CD4-positive, alpha-beta T cell treated with Interleukin-2 at 100 ng/mL for 4 hours (primary cell): Measurements from ENCODE around the gene NR4A1.

ENCODE experiments used
- DNase-seq: peaks from one replicate; pipeline ENCODE4 v3.0.0-alpha.2; 2020; ENCODE audit warnings: low spot score

Gene NR4A1

DNA sequence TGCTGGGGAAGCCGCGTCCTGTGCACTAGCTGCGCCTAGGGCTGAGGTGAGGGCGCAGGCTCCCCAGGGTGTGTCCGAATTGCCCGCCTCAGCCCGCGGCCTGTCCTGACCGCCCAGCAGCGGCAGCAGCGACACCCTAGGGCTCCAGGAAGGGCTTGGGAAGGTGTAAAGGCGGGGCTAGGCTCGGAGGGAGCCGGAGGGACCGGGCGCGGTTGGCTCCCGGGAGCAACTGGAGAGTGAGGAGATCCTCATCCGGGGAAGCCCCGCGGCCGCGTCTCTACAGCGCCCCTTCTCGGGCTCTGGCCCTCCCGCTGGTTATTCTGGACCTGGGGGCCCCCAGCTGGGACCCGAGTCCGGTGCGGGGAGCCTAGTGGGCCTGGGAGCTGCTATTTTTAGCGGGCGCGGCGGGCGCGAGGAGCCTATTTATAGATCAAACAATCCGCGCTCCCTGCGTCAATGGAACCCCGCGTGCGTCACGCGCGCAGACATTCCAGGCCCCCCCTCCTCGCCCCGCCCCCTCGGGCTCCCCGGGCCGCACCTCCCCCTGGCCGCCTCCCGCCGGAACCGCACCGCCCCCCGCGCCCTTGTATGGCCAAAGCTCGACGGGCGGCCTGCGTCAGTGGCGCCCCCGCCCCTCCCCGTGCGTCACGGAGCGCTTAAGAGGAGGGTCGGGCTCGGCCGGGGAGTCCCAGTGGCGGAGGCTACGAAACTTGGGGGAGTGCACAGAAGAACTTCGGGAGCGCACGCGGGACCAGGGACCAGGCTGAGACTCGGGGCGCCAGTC lies at the start of gene NR4A1:
Gene NR4A1 (plus strand): TSS at position 685 of the 784 bp plus-strand sequence. CDS start 2,887 bp downstream, outside the sequence.
- DNase-seq: peak; percentile 97

GRCh38 chr12:52003016-52003550 lies 48.2 kb upstream of the NR4A1 start:
- DNase-seq: no peak

- DNase-seq: no peak
Measured at GRCh38 chr12:52003591-52003990, 47.7 kb upstream of the NR4A1 start.

DNA sequence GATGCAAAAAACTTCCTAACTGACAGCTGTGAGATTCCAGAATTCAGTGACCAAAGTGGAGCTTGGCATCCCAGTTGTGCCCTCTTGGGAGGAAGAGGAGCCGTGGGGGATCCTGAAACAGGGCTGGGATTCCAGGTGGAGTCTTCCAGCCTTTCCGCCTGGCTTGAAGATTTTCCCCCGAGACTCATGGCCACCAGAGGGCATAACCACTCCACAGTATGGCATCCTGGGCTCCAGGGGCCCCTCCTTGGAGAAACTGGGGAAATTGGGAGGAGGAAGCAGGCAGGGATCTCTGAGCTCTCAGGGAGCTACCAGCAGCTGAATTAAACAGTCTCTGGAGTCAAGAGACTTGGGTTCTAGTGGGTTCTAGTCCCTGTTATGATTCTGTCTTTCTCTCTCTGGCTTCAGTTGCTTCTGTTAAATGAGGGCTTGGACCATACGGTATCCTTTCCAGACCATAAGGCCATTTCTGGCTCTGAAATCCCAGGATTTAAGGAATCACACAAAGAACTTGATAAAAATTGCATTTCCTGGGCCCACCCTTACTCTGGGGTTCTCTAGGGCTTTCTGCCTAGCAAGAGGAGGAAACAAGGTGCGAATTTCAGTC lies 47.1 kb upstream of the NR4A1 start:
- peak; percentile 11 for DNase-seq

- no peak for DNase-seq
Measured at GRCh38 chr12:52005218-52005902, 45.9 kb upstream of the NR4A1 start.

GRCh38 chr12:52005903-52006703 lies 45.1 kb upstream of the NR4A1 start:
- DNase-seq: peak; percentile 14

DNA sequence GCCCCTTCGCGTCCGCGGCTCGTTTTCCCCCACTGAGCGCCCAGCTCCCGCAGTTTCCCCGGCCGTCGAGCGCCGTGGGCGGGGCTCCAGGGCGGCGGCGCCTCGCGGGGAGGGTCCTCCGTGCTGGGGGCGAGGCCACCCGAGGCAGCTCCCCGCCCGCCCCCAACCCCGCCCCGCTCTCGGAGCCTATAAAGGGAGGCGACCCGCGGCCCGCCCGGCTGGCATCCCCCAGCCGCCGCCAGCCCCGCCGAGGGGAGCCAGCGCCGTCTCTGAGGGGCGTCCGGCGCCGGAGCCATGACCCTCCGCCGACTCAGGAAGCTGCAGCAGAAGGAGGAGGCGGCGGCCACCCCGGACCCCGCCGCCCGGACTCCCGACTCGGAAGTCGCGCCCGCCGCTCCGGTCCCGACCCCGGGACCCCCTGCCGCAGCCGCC lies 44.5 kb upstream of the NR4A1 start, which contains the start of gene TAMALIN:
Gene TAMALIN (plus strand): TSS at position 221 of the 432 bp plus-strand sequence. CDS start 74 bp downstream, at position 295.
- peak; percentile 82 for DNase-seq

DNA sequence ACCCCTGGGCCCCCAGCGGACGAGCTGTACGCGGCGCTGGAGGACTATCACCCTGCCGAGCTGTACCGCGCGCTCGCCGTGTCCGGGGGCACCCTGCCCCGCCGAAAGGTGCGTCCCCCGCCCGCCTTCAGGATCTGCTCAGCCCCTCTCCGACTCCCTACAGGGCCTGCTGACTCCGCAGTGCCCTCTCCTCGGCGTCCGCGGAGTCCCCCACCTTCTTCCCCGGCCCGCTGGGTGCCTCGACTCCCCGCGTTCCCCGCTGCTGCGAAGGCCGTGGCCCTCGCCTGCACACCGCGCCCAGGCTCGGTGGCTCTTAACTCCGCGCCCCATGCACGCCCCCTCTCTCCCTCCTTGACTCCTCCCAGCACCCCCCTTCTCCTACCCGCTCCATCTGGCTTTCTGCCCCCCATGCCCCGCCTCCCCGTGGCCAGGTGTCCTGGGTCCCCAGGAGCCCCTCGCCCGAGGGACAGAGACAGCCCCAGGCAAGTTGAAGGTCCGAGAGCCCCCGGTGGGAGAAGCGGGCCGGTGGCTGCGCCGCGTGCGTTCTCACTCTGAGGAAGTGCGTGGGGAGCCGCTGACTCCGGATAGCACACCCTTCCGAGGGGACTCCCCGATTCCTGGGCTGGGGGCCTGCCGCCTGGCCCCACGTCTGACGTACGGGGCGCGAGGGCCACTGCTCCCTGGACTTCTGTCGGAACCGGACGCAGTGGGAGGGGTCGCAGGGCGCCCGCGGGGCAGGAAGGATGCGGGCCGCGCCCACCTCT lies 43.9 kb upstream of the NR4A1 start:
- DNase-seq: peak; percentile 39

- DNase-seq: no peak
Measured at GRCh38 chr12:52007982-52008510, 43.2 kb upstream of the NR4A1 start.

DNA sequence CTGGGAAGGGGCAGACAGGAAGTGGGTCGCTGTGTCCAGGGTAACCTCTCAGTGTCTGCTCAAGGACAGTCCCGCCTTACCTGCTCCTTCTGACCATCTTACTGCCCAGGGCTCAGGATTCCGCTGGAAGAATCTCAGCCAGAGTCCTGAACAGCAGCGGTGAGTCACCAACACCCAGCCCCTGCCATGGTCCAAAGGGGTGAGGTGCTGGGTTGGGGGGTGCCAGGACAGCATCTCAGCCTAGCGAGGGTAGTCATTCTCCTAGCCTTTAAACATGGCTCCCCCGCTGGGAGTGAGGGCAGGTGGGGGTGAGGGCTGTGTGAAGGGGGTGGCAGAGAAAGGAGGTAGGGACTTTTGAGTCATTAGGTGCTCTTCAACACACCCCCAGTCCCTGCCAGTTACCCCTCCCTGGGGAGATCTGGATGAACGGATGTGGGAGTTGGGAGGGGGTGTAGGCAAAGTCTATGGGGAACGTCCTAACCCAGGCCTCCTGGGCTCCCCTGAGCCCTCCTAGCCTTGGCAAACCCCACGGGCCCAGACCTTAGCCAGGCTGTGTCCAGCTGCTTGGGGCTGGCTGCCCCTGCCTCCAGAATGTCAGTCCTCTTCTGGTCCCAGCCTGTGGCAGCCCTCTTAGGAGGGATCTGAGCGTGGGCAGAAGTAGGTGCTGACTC lies 42.0 kb upstream of the NR4A1 start:
- no peak for DNase-seq

GRCh38 chr12:52010152-52010622 lies 41.1 kb upstream of the NR4A1 start:
- no peak for DNase-seq

DNA sequence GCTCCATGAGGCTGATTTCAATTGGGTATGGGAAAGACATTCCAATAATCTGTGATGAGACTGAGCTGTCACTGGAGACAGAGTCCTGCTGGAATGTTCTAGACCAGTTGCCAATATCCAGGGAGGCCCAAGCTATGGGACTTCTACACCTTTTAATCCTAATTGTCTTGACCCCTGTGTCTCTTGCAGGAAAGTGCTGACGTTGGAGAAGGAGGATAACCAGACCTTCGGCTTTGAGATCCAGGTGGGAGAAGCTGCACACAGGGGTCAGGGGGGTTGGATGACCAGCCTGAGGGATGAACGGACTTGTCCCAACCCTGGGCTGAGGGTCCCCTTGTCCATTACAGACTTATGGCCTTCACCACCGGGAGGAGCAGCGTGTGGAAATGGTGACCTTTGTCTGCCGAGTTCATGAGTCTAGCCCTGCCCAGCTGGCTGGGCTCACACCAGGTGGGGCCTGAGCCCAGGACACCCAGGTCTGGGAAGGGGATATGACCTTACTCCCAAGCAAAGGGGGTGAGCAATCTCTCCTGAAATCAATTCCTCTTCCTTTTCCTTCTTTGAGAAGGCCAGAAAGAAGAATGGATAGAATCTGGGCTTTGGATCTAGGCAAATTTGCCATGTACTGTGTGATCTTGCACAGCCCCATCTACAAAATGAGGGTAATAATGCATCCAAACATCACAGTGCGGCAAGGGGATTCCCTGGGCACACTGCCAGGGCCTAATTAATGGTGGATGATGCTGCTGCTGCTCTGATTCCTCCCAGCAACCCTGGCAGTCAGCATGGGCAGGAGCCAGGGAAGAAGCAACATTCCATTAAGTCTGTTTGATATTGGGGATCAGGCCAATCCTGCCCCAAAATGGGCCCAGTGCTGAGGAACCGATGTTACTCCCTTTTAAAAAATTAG lies 40.3 kb upstream of the NR4A1 start:
- DNase-seq: no peak

DNA sequence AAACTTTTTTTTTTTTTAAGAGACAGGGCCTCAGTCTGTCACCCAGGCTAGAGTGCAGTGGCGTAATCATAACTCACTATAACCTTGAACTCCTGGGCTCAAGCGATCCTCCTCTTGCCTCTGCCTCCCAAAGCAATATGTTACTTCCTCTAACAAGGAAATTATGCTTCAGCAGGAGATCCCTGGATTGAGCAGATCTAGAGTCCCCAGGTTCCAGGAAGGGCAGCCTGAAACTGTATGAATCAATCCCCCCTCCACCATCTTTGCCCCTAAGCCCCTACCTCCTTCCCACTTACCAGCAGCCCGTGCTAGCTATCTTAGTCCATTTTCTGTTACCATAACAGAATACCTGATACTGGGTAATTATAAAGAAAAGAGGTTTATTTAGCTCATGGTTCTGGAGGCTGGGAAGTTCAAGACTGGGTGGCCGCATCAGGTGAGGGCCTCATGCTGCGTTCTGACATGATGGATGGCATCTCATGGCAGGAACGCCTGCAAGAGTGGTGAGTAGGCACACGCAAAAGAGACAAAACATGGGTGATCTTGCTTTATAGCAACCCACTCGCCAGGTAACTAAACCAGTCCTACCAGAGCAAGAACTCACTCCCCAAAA lies 39.5 kb upstream of the NR4A1 start:
- DNase-seq: no peak

DNA sequence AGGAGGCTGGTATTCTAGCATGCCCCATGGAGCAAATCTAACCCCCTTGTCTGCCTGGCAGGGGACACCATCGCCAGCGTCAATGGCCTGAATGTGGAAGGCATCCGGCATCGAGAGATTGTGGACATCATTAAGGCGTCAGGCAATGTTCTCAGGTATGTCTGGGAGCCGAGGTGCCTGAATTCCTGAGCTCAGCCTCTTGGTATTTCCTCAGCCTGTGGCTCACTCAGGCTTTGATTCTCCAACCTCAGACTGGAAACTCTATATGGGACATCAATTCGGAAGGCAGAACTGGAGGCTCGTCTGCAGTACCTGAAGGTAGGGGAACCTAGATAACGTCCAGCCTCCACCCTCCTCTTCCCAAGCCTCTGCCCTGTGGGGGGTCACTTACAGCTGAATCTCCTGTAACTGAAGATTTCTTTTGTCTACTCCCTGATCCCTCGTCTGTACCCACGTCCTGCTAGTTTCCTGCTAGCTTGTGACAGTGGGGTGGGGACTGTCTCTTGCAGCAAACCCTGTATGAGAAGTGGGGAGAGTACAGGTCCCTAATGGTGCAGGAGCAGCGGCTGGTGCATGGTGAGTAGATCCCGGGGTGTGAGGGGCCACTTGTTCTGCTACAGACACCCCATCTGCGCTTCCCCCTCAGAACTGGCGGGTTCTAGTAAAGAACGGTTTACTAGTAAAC lies 37.5 kb upstream of the NR4A1 start:
- no peak for DNase-seq

- no peak for DNase-seq
Measured at GRCh38 chr12:52014567-52015530, 36.4 kb upstream of the NR4A1 start.

GRCh38 chr12:52015532-52016041 lies 35.7 kb upstream of the NR4A1 start:
- DNase-seq: no peak
